ENCODE data around the gene BHMT2.

The BHMT2 gene

DNA sequence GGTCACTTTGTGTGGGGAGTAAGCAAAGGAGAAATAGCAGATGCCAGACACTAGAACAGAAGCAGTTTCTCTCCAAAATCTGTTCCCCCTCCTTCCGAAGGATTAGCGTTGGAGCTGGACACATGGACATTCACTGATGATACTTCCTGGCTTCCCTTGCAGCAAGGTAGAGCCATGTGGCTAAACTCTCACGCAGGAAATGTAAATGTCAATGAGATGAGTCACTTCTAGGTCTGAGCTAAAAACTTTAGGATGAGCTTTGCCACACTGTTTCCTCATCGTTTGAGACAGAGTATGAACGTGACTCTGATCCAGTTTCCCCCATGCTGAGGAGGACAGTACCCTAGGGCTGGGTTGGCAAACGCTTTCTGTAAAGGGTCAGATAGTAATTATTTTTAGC is 5.1 kb downstream of the BHMT2 start:
- DNase-seq, result no peak

DNA sequence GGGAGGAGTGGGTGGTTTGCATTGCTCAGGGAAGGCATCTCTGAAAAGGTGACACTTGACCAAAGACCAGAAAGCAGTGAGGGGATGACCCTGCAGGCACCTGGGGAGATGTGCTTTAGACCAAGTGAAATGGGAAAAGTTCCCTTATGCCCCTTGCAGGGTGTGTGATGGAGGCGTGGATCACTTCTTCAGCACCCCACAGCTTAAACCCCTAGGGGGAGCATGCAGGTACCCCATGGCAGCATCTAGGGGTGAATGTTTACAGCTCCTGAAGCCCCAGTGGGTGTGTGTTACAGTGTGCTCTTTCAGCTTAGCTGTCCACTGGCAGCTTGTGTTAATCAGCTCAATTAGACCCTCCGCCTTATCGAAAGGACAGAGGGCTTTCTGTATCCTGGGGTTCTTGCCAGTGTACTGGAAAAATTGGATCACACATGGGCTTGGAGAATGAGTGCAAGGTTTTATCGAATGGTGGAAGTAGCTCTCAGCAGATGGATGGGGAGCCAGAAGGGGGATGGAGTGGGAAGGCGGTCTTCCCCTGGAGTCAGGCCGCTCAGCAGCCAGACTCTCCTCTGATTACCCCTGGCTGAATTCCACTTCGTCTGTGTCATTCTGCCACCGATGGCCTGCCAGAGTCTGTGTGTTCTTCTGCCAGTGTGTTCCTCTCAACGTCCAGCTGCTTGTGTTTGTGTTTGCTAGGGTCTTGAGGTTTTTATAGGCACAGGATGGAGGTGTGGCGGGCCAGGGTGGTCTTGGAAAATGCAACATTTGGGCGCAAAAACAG is 6.3 kb downstream of the BHMT2 start:
- DNase-seq, result no peak

DNA sequence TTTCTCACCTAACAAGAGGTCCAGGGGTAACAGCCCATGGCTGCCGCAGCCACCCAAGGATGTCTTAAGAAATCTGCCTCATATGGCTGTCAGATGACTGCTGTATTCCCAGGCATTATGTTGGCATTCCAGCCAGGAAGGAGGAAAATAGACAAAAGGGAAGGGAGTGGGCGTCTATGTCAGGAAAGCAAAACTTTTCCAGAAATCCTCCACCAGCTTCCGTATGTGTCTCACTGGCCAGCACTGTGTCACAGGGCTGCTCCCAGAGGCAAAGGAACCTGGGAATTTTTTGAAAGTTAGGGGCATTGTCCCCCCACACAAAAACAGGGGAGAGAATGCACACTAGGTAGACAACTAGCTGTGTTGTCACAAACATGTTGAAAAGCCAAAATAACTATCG is 7.3 kb downstream of the BHMT2 start:
- DNase-seq, result no peak

DNA sequence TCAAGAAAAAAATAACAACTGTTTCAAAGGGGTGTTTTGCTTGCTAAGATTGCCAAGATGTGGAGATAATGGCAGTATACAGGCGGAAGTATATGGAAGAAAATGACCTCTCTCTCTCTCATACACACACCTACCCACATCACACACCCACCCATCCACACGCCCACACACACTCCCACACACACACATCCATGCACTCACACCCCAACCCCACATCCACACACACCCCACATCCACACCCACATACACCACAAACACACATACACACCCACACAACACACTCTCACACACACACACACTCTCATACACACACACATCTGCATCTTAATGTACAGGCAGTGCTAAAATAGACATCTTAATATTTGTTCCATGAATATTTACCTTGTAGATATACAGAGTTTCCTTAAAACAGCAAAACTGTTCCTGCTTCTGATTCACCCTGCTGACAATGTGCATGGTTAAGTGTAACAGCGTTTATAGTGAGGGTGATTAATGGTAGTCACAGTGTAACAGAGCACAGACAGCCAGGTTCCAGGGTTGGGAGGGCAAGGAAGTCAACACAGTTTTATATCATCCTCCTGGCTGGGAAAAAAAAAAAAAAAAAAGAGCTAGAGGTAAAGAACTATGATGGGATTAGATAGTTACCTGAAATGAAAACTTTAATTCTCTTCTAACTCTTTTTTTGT is 8.3 kb downstream of the BHMT2 start:
- no peak for DNase-seq

DNA sequence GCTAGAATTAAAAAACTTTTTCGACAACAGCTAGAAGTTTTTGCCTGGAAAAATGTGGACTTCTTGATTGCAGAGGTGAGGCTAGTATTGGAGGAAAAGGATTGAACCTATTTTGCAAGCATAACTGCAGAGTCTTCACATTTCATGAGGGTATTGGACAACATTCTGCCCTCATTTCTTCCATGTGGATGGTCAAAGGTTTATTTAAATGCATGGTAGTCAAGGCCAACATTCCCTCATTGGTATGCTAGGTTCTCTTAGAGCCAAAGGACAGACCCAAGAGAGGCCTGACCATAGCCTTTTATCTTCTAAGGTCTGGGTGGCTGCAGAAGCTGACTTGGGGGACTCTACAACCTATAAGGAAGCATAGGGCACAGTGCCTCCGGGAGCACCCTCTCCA is 11.2 kb downstream of the BHMT2 start:
- DNase-seq, result no peak

DNA sequence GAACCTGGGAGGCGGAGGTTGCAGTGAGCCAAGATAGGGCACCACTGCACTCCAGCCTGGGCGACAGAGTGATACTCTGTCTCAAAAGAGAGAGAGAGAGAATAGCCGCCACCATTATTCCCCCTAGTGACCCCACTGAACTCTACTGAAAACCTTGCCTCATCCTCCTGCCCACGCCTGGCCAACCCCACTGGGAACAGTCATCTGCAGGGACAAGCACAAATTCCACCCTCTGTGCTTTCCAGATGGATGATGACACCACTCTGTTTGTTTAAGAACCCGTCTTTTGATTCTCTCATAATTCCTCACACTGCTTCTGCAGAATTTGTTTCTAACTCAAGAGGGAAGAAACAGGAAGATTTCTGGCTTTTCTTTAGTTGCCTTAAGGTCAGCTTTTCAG is 12.2 kb downstream of the BHMT2 start:
- DNase-seq, result no peak

DNA sequence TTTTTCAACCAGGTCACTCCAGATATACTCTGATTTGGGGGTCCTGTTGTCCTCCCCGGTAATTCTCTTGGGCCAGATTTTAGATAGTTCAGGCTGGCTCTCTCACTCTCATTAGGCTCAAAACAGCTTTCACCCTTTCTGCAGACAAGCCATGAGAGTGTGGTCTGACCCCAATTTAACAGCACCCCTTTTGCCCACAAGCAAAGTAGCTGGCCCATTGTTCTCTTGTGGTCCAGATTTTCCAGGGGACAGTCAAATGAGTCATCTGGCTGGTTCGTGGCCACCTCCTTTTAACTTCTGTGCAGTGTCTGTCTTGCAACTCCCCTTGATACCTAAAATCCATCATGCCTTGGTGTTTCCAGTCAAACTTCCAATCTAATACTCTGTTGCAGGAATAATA is 16.5 kb downstream of the BHMT2 start:
- no peak for DNase-seq

DNA sequence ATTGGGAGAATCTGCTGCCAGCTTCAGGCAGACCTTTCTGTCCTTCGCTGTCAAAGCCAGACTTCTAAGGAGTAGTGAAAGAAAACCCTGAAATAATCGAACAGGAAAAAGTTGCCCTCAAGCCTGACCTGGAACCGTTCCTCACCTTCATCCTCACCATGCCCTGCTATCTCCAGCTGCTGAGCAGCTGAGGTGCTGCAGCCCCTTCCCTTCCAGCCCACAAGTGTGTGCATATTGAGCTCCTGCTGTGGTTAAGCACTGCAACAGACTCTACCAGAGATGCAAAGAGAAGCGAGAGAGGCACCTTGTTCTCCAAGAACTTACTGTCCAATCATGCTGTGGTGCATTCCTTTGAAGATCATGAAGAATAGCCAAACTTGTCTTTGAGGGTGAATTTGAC is 18.9 kb downstream of the BHMT2 start:
- DNase-seq, result no peak

DNA sequence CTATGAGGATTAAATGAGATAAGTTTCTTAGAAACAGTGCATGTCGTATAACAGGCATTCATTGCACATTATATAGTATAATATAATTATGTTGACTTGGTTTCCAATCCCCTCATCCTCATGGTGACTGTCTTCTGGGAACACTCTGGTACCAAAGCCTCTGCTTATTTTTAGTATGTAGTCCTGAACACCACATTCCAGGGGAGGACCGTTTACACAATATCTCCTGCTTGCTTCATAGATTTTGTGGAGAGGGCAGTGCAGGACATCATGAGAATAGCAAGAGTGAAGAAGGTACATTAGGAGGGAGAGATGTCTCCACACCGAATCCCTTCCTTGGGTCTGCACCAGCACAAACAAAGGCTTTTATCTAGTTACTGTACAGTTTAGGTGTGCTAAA is 21.5 kb downstream of the BHMT2 start:
- DNase-seq, result no peak

DNA sequence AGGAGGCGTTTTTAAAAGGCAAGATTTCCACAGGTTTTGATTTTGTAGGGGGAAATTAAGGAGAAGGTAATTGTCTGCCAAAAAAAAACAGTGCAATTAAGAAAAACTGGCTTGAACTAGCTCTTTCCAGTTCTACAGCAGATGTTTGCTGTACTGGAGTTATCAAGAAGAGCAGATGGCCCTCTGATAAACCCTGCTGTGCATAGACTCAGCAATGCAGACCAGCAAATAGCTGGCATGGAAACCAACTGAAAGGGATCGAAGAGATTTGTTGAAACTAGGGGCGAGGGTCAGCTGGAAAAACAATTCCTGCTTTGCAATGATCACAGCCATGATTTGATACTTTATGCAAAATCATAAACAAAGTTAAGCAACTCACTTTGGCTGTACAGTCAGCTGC is 24.2 kb downstream of the BHMT2 start:
- no peak for DNase-seq

DNA sequence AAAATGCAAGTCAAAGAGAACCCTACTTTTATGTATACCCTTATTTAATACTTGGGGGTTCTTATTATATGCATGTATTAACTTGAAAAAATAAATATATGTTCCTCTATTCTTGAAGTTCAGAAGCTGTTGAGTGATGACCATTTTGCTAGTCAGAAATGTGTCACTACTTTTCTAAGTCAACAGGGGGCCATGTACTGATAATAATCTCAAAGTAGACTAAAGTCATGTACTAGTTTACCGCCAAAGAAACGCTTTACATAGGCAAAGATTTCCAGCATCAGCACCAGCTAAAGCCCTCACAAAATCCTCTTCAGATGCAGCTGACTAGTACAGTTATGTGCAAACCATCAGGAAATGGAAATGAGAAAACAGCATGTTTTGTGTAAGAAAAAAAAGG is 36.3 kb downstream of the BHMT2 start:
- DNase-seq, result no peak

DNA sequence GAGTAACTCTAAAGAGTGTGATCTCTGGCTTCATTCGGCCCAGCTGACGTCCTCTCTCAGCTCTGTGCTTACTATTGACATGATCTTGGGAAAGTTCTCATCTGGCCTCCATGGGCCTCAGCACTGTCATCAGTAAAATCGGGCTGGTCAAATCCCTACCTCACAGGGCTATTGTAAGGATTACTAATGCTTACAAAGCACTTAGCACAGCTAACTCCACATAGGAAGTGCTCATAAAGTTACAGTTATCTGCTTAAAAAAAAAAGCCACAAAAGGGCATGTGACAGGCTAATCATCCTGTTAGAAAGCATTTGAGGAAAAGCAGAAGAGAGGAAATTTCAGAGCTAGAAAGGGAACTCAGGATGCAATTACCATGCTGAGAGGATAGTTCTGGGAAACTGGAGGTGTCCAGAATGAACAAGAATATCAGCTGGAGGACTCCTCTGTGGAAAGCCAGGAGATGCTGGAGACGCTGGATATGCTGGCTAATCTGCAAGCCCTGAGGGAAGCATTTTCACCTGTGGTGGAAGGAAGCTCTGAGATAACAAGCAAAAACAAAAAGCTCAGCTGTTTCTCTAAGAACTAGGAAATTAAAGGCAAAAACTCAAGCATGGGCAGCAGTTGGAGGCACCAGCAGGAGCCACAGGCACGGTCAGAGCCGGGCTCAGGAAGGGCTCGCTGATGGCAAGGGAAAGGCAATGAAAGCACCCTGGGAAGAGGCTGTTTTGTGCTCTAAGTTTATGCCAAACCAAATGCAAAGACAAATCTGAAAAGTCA is 37.6 kb downstream of the BHMT2 start:
- no peak for DNase-seq

DNA sequence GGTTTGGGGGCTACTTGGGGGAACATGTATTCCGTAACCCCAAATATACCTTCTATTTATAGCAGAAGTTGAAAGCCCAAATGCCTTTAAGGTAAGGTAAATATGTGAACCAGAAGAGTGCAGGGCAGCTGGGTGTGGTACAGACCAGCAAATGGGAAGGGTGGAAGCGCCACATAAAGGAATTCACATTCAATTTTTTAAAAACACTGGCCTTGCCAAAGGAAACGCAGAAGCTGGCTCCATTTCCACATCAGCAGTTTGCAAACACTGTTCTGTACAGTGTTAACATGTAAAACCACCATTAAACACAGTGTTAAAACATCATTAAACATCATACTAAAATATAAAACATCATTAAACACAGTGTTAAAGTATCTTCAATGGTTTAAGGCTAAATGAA is 38.5 kb downstream of the BHMT2 start:
- no peak for DNase-seq

DNA sequence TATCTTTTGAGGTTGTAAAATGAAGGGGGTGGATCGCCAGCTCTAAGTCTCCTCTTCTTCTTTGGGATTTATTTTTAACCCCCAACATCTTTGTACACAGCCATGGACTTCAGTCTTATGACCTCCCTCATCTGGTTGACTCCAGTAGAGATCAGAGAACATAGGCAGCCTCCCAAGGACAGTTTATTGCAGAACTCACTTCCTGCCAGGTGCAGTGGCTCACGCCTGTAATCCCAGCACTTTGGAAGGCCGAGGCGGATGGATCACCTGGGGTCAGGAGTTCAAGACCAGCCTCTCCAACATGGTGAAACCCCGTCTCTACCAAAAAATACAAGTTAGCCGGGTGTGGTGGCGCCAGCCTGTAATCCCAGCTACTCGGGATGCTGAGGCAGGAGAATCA is 39.2 kb downstream of the BHMT2 start:
- no peak for DNase-seq

DNA sequence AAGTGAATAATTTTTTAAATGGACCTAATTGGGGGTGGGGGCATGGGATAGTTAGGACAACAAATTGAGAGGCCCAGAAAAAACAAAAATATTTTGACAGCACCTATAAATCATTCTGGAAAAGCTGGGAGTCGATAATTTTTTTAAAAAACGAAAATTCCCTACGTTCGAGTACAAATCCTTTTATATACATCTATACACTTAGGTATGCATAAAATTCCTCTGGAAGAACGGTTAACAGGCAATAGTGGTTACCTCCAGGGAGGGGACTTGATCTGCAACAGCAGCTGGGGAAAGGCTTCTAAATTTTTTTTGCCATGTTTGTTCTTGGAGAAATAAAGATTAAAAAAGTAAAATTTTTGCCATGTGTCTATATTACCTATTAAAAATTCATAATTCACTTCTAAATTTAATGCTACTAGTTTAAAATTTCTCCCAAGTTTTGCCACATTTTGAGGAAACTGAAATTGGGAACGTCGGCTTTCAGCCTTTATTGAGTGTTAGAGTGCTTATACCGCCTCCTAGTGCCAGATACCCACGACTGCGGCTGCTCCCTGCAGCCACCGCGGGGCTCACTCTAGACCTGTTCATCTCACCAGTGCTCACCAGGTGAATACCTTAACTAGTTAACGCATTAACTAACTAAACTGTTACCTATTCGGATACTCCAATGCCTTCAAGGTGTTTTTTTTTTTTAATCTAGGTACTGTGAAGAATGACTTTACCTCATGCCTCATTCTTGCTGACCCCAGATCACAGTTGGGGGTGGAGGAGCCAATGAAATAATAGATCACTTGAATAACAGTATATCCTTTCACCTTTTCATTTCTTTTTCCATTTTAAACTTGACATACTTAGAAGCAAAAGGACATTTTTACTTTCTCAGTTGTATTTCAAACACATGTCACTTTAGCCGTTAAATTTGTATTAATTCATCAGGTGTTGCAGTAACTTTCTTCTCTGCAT is 40.2 kb downstream of the BHMT2 start:
- peak; percentile 38 to 42 for DNase-seq

DNA sequence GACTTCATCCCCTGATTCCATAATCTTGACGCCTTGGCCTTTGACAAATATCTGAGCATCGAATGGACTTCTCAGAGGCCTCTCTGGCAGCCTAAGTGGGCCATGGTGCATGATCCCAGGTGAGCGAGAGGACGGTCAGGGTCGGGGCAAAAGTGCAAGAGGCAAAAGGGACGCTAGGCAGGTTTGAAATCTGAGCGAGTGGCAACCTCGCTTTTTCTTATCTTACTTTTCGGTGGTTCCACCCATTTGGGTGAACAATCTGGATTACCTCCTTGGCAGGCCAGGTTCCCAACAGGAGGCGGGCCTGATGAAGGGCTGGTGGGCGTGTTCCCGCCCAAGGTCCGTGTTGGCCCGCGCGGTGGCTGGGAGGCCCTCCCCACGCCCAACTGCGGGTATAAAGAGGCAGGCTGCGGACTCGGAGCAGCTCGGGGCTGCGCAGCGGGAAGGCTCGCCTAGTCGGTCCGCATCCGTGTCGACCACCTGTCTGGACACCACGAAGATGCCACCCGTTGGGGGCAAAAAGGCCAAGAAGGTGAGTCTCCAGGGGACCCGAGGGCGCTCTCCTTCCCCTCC is 41.9 kb downstream of the BHMT2 start, which contains the start of gene BHMT:
Gene BHMT (plus strand): TSS at position 423 of the 573 bp plus-strand sequence. CDS start 77 bp downstream, at position 500.
- no peak for DNase-seq

DNA sequence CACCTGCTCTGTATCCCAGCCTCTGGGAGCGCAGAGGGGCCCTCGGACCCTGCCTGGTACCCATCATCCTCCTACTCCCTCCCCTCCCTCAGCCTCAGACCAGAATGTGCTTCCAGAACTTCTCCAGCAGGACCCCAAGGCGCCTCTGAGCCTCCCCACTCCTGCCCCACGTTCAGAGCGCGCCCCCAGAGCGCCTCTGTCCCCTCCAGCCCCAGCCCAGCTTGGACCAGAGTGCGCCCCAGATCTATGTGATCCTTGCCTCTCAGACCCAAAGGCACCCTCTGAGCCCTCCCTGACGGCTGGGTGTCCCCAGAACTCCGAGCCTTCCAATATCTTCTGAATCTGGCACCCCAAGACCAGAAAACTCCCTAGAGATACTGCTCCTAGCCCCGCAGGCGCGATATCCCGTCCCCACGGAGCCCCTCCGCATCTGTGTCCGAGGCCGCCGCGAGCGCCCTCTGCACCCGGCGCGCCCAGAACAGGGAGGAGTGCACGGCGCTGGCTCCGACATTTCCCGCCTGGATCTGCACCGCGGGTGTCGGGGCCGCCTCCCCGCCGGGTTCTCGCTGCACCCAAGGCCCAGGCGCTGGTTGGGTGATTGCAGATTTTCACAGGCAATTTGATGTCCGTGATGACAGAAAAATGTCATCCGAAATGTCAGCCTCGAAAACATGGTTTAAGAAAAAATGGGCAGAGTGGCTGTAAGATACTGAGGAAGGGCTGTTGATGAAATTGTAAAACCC is 42.6 kb downstream of the BHMT2 start:
- DNase-seq, result no peak

DNA sequence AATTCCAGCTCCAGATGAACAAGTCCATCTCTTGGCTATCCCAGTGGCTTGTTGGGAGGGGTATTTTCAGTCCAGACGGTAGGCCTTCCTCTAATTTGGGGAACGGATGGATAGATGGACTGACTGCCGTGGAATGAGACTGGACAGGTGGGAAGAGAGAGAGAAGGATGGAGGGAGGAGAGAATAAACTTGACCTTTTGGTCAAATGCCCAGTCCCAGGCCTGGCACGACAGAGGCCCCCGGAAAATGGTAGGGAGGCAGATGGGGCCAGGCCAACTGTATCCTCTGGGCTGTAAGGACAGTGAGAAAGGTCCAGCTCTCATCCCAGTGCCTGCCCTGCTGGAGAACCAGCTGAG is 43.1 kb downstream of the BHMT2 start:
- no peak for DNase-seq

DNA sequence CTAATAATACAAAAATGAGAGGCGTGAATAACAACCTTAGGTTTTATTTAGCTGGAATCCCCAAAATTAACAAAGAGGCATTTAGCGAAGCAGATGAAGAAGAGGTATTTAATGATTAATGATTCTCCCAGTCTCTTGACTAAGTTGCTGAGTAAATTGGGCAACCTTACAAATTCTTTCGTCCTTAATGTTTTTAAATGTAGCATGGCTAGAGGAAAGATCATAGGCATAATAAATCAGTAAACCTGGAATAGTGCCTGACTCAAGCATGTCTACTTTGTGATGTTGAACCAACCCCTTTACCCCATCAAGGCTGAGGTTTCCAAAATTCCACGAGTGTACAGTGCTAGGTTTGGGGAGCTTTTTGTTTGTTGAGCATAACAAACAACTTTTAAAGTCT is 49.9 kb downstream of the BHMT2 start:
- DNase-seq, result no peak

DNA sequence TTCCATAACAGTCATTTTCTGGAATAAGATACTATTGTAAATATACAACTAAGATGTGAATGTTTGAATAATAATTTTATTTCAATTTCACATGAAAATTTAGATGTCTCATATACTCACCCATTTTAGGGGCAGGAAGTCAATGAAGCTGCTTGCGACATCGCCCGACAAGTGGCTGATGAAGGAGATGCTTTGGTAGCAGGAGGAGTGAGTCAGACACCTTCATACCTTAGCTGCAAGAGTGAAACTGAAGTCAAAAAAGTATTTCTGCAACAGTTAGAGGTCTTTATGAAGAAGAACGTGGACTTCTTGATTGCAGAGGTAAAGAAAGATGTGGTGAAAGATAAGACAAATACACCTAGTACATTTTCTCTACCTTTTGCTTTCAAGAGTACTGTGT is 50.7 kb downstream of the BHMT2 start:
- no peak for DNase-seq

DNA sequence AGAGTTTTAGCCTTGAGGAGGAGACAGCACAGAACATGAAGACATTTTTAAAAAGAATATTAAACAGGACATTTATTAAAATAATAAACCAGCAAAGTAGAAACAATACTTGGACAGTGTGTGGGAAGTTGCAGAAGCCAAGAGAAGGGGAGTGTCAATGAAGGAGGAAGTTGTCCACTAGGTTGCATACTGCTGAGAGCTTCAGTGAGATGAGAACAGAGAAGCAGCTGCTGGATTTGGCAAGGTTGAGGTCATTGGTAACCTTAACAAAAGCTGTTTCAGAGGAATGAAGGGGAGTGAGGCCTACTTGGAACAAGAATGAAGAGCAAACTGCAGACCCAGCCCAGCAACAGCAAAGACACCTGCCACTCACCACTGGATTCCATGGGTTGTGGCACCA is 53.4 kb downstream of the BHMT2 start:
- DNase-seq, result no peak

DNA sequence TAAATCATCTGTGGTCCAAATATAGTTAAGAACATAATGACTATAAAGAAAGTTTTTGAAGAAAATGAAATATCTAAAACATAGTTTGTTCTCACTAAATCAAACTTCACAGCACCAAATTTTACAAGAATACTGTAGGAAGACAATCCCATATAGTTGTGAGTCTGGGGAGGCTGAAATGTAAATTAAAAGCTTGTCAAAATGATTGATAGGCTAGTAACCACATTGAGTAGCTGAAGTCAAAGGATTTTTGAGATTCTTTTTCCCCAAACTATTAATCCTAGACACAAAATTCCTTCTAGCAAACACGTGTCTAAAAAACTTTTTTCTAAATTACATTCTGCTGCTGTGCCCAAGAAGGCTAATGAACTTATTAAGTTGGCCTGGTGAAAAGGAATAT is 55.0 kb downstream of the BHMT2 start:
- no peak for DNase-seq

All from stimulated activated CD4-positive, alpha-beta T cell treated with anti-CD3 and anti-CD28 coated beads, Interleukin-2, amount 100 ng/mL, for 24 hours (primary cell).